Muscle layer of duodenum (tissue), 2 donors: ENCODE results near the gene ANO1.

Experiments
- H3K27ac ChIP-seq: one replicate; pipeline ENCODE4 v1.7.0; 2013; ENCODE audit warnings: mild to moderate bottlenecking, low read length
- H3K27me3 ChIP-seq: one replicate; pipeline ENCODE4 v1.7.0; 2013; ENCODE audit warnings: low read depth, mild to moderate bottlenecking, control low read depth, low read length
- H3K36me3 ChIP-seq, 2 donors: one replicate each; pipeline ENCODE4 v1.7.0; 2013; ENCODE audit warnings: low read length in 2 of 2, control low read depth in 1 of 2, mild to moderate bottlenecking in 1 of 2; ENCODE audit not compliant: insufficient read depth in 2 of 2, control insufficient read depth in 1 of 2
- H3K4me1 ChIP-seq, 2 donors: one replicate each; pipeline ENCODE4 v1.7.0; 2013; ENCODE audit warnings: low read length in 2 of 2, mild to moderate bottlenecking in 2 of 2, control low read depth in 1 of 2, moderate library complexity in 1 of 2; ENCODE audit not compliant: insufficient read depth in 2 of 2, control insufficient read depth in 1 of 2
- H3K4me3 ChIP-seq, 2 donors: one replicate each; pipeline ENCODE4 v1.7.0; 2013; ENCODE audit warnings: low read length in 2 of 2, low read depth in 1 of 2, mild to moderate bottlenecking in 1 of 2
- H3K9me3 ChIP-seq, 2 donors: one replicate each; pipeline ENCODE4 v1.7.0; 2013; ENCODE audit warnings: low read length in 2 of 2, control low read depth in 1 of 2, mild to moderate bottlenecking in 1 of 2; ENCODE audit not compliant: control insufficient read depth in 1 of 2
- donor health status: healthy.

Gene ANO1

GRCh38 chr11:70135142-70135541 is 57.0 kb downstream of the ANO1 start:
- Histone ChIP-seq H3K9me3 (no peaks in the 10 kb centered on the region), H3K36me3 (no peaks in the 10 kb centered on the region), H3K27ac (no peak overlapping the region), H3K4me3 (peak overlapping the region in 1 of 2 donors; percentile 16), H3K4me1 (no peaks in the 10 kb centered on the region), H3K27me3 (no peaks in the 10 kb centered on the region)

GRCh38 chr11:70135625-70136059 is 57.5 kb downstream of the ANO1 start:
- Histone ChIP-seq H3K9me3 (no peaks in the 10 kb centered on the region), H3K36me3 (no peaks in the 10 kb centered on the region), H3K4me3 (peak overlapping the region in 1 of 2 donors; percentile 16), H3K27me3 (no peaks in the 10 kb centered on the region), H3K4me1 (peaks cover 0 to 2% of the 10 kb centered on the region in 2 donors), H3K27ac (no peak overlapping the region)

- Histone ChIP-seq H3K36me3 (no peaks in the 10 kb centered on the region), H3K27me3 (no peaks in the 10 kb centered on the region), H3K9me3 (no peaks in the 10 kb centered on the region), H3K4me3 (no peak overlapping the region), H3K4me1 (peaks cover 0 to 17% of the 10 kb centered on the region in 2 donors), H3K27ac (no peak overlapping the region)
These were observed 59.3 kb downstream of the ANO1 start for GRCh38 chr11:70137383-70137782.

GRCh38 chr11:70138403-70138802 is 60.3 kb downstream of the ANO1 start:
- peaks cover 0 to 17% of the 10 kb centered on the region in 2 donors for H3K4me1 ChIP-seq
- H3K27me3 ChIP-seq = peaks cover 6% of the 10 kb centered on the region
- no peak overlapping the region for H3K27ac ChIP-seq
- no peak overlapping the region for H3K4me3 ChIP-seq
- H3K36me3 ChIP-seq = no peaks in the 10 kb centered on the region
- H3K9me3 ChIP-seq = no peaks in the 10 kb centered on the region

- H3K27ac ChIP-seq = peak overlapping the region; percentile 69
These were observed 61.8 kb downstream of the ANO1 start for GRCh38 chr11:70139785-70140410.

GRCh38 chr11:70140711-70141485 is 62.8 kb downstream of the ANO1 start:
- H3K4me1 ChIP-seq = peaks cover 0 to 17% of the 10 kb centered on the region in 2 donors
- H3K4me3 ChIP-seq = peak overlapping the region in 1 of 2 donors; percentile 48
- no peak overlapping the region for H3K27ac ChIP-seq
- peaks cover 6% of the 10 kb centered on the region for H3K27me3 ChIP-seq
- no peaks in the 10 kb centered on the region for H3K36me3 ChIP-seq
- no peaks in the 10 kb centered on the region for H3K9me3 ChIP-seq

More at GRCh38 chr11:70139785-70140410, 61.8 kb downstream of the ANO1 start:
- Histone ChIP-seq H3K4me1 (peaks cover 0 to 17% of the 10 kb centered on the region in 2 donors), H3K36me3 (no peaks in the 10 kb centered on the region), H3K9me3 (no peaks in the 10 kb centered on the region), H3K4me3 (no peak overlapping the region), H3K27me3 (peaks cover 6% of the 10 kb centered on the region)

- Histone ChIP-seq H3K27ac (no peak overlapping the region), H3K9me3 (no peaks in the 10 kb centered on the region), H3K27me3 (peaks cover 6% of the 10 kb centered on the region), H3K4me3 (peak overlapping the region in 1 of 2 donors; percentile 48), H3K4me1 (peaks cover 0 to 17% of the 10 kb centered on the region in 2 donors), H3K36me3 (no peaks in the 10 kb centered on the region)
These were observed 63.5 kb downstream of the ANO1 start for GRCh38 chr11:70141486-70142220.

- Histone ChIP-seq H3K27ac (no peak overlapping the region), H3K4me3 (no peak overlapping the region), H3K36me3 (no peaks in the 10 kb centered on the region), H3K4me1 (peaks cover 0 to 17% of the 10 kb centered on the region in 2 donors), H3K9me3 (no peaks in the 10 kb centered on the region), H3K27me3 (peaks cover 6% of the 10 kb centered on the region)
These were observed 64.2 kb downstream of the ANO1 start for GRCh38 chr11:70142221-70142875.

- Histone ChIP-seq H3K36me3 (no peaks in the 10 kb centered on the region), H3K4me3 (no peak overlapping the region), H3K27me3 (peaks cover 6% of the 10 kb centered on the region), H3K27ac (no peak overlapping the region), H3K9me3 (no peaks in the 10 kb centered on the region), H3K4me1 (peaks cover 0 to 17% of the 10 kb centered on the region in 2 donors)
These were observed 66.1 kb downstream of the ANO1 start for GRCh38 chr11:70144262-70144661.

- peaks cover 0 to 17% of the 10 kb centered on the region in 2 donors for H3K4me1 ChIP-seq
- no peak overlapping the region for H3K4me3 ChIP-seq
- H3K9me3 ChIP-seq = no peaks in the 10 kb centered on the region
- no peaks in the 10 kb centered on the region for H3K36me3 ChIP-seq
- no peak overlapping the region for H3K27ac ChIP-seq
- peaks cover 6% of the 10 kb centered on the region for H3K27me3 ChIP-seq
These were observed 67.0 kb downstream of the ANO1 start for GRCh38 chr11:70145071-70145470.

- H3K4me3 ChIP-seq = no peak overlapping the region
- H3K27ac ChIP-seq = no peak overlapping the region
- peaks cover 0 to 13% of the 10 kb centered on the region in 2 donors for H3K4me1 ChIP-seq
- no peaks in the 10 kb centered on the region for H3K36me3 ChIP-seq
- H3K27me3 ChIP-seq = peaks cover 6% of the 10 kb centered on the region
- no peaks in the 10 kb centered on the region for H3K9me3 ChIP-seq
These were observed 67.7 kb downstream of the ANO1 start for GRCh38 chr11:70145841-70146240.
